ENCODE measurements around the gene OR10T2.
"Not testable (repeated sequence)": the region's sequence is repeated elsewhere in the genome, so short reads cannot be mapped to it uniquely, and the experiment has no call there.

OR10T2 gene

GRCh38 chr1:158355773-158356285 is 43.4 kb downstream of the OR10T2 start:
- no peak for DNase-seq (ENCODE audit: low spot score)

- DNase-seq (ENCODE audit: low spot score), result no peak
These were observed 45.0 kb downstream of the OR10T2 start for GRCh38 chr1:158354255-158354654.

- DNase-seq (ENCODE audit: low spot score), result no peak
These were observed 45.8 kb downstream of the OR10T2 start, which contains the start of gene CD1E for GRCh38 chr1:158353303-158354075. Gene CD1E (plus strand): TSS chr1:158353894. CDS start chr1:158353989, 95 bp downstream.

GRCh38 chr1:158348946-158349345 is 50.3 kb downstream of the OR10T2 start:
- not testable (repeated sequence) for DNase-seq (ENCODE audit: low spot score)
